HG02970 (cell line): Measurements from ENCODE around the gene TBX1.

ENCODE experiments used
- ATAC-seq: cut with Tn5 transposase; IDR thresholded peaks from one replicate; pipeline ENCODE4 v1.9.1; 2021; ENCODE audit warnings: mild to moderate bottlenecking, moderate library complexity, moderate number of reproducible peaks; ENCODE audit not compliant: unreplicated experiment, low FRiP score

TBX1 gene

GRCh38 chr22:19750507-19751490, 9.8 kb upstream of the TBX1 start:
- no peak for ATAC-seq

GRCh38 chr22:19751497-19752245, 8.9 kb upstream of the TBX1 start:
- no peak for ATAC-seq

GRCh38 chr22:19753090-19753842, 7.3 kb upstream of the TBX1 start:
- no peak for ATAC-seq

GRCh38 chr22:19753996-19754700, 6.4 kb upstream of the TBX1 start:
- ATAC-seq: no peak

GRCh38 chr22:19754701-19755144, 5.9 kb upstream of the TBX1 start:
- no peak for ATAC-seq

GRCh38 chr22:19755145-19755710, 5.3 kb upstream of the TBX1 start:
- ATAC-seq: no peak

- no peak for ATAC-seq
Measured at GRCh38 chr22:19755722-19756287, 4.8 kb upstream of the TBX1 start.

- ATAC-seq: no peak
Measured at GRCh38 chr22:19756288-19757128, 4.1 kb upstream of the TBX1 start.

GRCh38 chr22:19757140-19757984, 3.2 kb upstream of the TBX1 start:
- no peak for ATAC-seq

- no peak for ATAC-seq
Measured at GRCh38 chr22:19757985-19758895, 2.3 kb upstream of the TBX1 start.

- ATAC-seq: no peak
Measured at GRCh38 chr22:19758896-19759426, 1.6 kb upstream of the TBX1 start.

GRCh38 chr22:19759427-19760057, 1.0 kb upstream of the TBX1 start:
- no peak for ATAC-seq

GRCh38 chr22:19760951-19761724, 560 bp downstream of the TBX1 start:
- ATAC-seq: no peak

GRCh38 chr22:19761725-19762567, 1.4 kb downstream of the TBX1 start:
- no peak for ATAC-seq
